CD4-positive, alpha-beta T cell treated with Interferon gamma for 1 hour (primary cell): ENCODE results near the gene ALPL.

Experiments used
- DNase-seq: peaks from one replicate; pipeline ENCODE4 v3.0.0-alpha.2; 2020

ALPL gene

GRCh38 chr1:21621761-21622436, 112.7 kb downstream of the ALPL start:
- DNase-seq: no peak

- peak; percentile 32 for DNase-seq
Observed at GRCh38 chr1:21622466-21623315, 113.5 kb downstream of the ALPL start.

GRCh38 chr1:21623410-21623961, 114.3 kb downstream of the ALPL start:
- no peak for DNase-seq

- no peak for DNase-seq
Observed at GRCh38 chr1:21624571-21625389, 115.6 kb downstream of the ALPL start.

- no peak for DNase-seq
Observed at GRCh38 chr1:21625390-21626190, 116.4 kb downstream of the ALPL start.

GRCh38 chr1:21626921-21627339, 117.7 kb downstream of the ALPL start:
- DNase-seq: no peak
